NCI-H2227 (cell line): ENCODE measurements around the gene RITA1.
A peak's percentile ranks its signal among the peaks of the same experiment; 100 is the strongest.

Experiments
- DNase-seq: peaks from one replicate; lab custom pipeline; 2025; ENCODE audit not compliant: unreplicated experiment; lab: John Stamatoyannopoulos, UW

RITA1 gene

GRCh38 chr12:113152835-113153814, 32.4 kb upstream of the RITA1 start:
- peak; percentile 82 for DNase-seq

GRCh38 chr12:113154351-113154973, 31.1 kb upstream of the RITA1 start:
- peak; percentile 57 for DNase-seq

GRCh38 chr12:113155060-113155459, 30.5 kb upstream of the RITA1 start:
- no peak for DNase-seq

GRCh38 chr12:113155646-113156045, 29.9 kb upstream of the RITA1 start:
- DNase-seq, result no peak

GRCh38 chr12:113157218-113157859, 28.2 kb upstream of the RITA1 start:
- DNase-seq, result no peak

- DNase-seq, result no peak
Observed at GRCh38 chr12:113158439-113159203, 26.9 kb upstream of the RITA1 start.

GRCh38 chr12:113159937-113160336, 25.6 kb upstream of the RITA1 start:
- no peak for DNase-seq

GRCh38 chr12:113161415-113162016, 24.0 kb upstream of the RITA1 start:
- peak; percentile 99 for DNase-seq

- DNase-seq, result no peak
Observed at GRCh38 chr12:113162102-113163029, 23.2 kb upstream of the RITA1 start.

GRCh38 chr12:113163030-113163360, 22.5 kb upstream of the RITA1 start:
- no peak for DNase-seq

GRCh38 chr12:113164014-113164413, 21.5 kb upstream of the RITA1 start:
- no peak for DNase-seq

- no peak for DNase-seq
Observed at GRCh38 chr12:113165521-113166450, 19.7 kb upstream of the RITA1 start.

- no peak for DNase-seq
Observed at GRCh38 chr12:113167868-113168267, 17.7 kb upstream of the RITA1 start.

GRCh38 chr12:113169697-113170096, 15.8 kb upstream of the RITA1 start:
- DNase-seq, result no peak

- DNase-seq, result no peak
Observed at GRCh38 chr12:113170457-113170856, 15.1 kb upstream of the RITA1 start.

- no peak for DNase-seq
Observed at GRCh38 chr12:113170926-113171325, 14.6 kb upstream of the RITA1 start.

- DNase-seq, result no peak
Observed at GRCh38 chr12:113171543-113171942, 14.0 kb upstream of the RITA1 start.

- no peak for DNase-seq
Observed at GRCh38 chr12:113172185-113172584, 13.3 kb upstream of the RITA1 start.
